Testis (tissue), 3 donors: Measurements from ENCODE around the gene SF3B3. TPM values are rescaled to one million over a fixed set of nuclear protein-coding genes. Genes with fewer than 3 reads are reported as not detected.
"Not testable (repeated sequence)": the region's sequence is repeated elsewhere in the genome, so short reads cannot be mapped to it uniquely, and the experiment has no call there.

Experiments used
- DNase-seq: peaks from one replicate; pipeline ENCODE4 v3.0.0-alpha.2; 2019
- H3K27ac ChIP-seq, 2 donors: fragments of 200-600 bp; sonication (generic); one replicate each; pipeline ENCODE4 v1.5.1; 2019
- H3K27me3 ChIP-seq: fragments of 200-600 bp; sonication (generic); one replicate; pipeline ENCODE4 v1.5.1; 2019
- H3K36me3 ChIP-seq: fragments of 200-600 bp; sonication (generic); one replicate; pipeline ENCODE4 v1.5.1; 2017; ENCODE audit warnings: low read depth; ENCODE audit errors: missing control alignments
- H3K4me1 ChIP-seq: fragments of 200-600 bp; sonication (generic); one replicate; pipeline ENCODE4 v1.5.1; 2019
- H3K4me3 ChIP-seq, 2 donors: fragments of 200-600 bp; sonication (generic); one replicate each; pipeline ENCODE4 v1.5.1; 2017 to 2019
- H3K9me3 ChIP-seq: fragments of 200-600 bp; sonication (generic); one replicate; pipeline ENCODE4 v1.5.1; 2017
- CTCF ChIP-seq, 3 experiments: fragments of 450-650 bp in 2 of 3; fragments of 200-600 bp in 1 of 3; sonication (generic) in 1 of 3; IDR thresholded peaks; one replicate each; pipeline ENCODE4 v1.5.1; 2016 to 2019; ENCODE audit warnings: antibody characterized with exemption in 3 of 3, mild to moderate bottlenecking in 2 of 3, moderate library complexity in 1 of 3
- POLR2A ChIP-seq: fragments of 450-650 bp; IDR thresholded peaks from one replicate; pipeline ENCODE4 v1.6.1; 2017; ENCODE audit warnings: antibody characterized with exemption, mild to moderate bottlenecking, moderate library complexity
- WGBS, 2 donors: methylation state at CpG; one replicate each; pipeline ENCODE4 v1.1.5; 2018; 5-methylcytosine and 5-hydroxymethylcytosine counted together
- intact Hi-C: fragments of 100-400 bp; cut with DNase I; formaldehyde crosslinking; loops from one replicate; pipeline ENCODE4 v1.15.1; 2023; ENCODE audit warnings: low total_unique reads
- polyA plus RNA-seq: library from polyadenylated mRNA; stranded (reverse); fragments of 350-450 nt; fragmentation: Illumina TruSeq; extraction: RNeasy Lipid Tissue Mini Kit (QIAGEN cat#74804); gene quantifications from one replicate; pipeline ENCODE4 v1.2.3, GENCODE V29; 2014; ENCODE audit warnings: low read depth, low replicate concordance; ENCODE audit not compliant: insufficient read depth
- total RNA-seq, 2 donors: library from RNA; depleted of rRNA; stranded (reverse); fragments of >200 nt; gene quantifications; one replicate each; pipeline ENCODE4 v1.2.3, GENCODE V29; 2016

Gene SF3B3
- total and polyA plus RNA-seq, 3 donors from 2014 or later, result 134 to 181 (median 143) TPM

GRCh38 chr16:70579648-70580630 lies 56.3 kb downstream of the SF3B3 start:
- Histone ChIP-seq H3K27ac (peak overlapping the region in 1 of 2 donors; percentile 66), H3K27me3 (no peaks in the 10 kb centered on the region), H3K9me3 (no peaks in the 10 kb centered on the region), H3K4me1 (peaks cover 10% of the 10 kb centered on the region), H3K36me3 (no peaks in the 10 kb centered on the region), H3K4me3 (peak overlapping the region in 1 of 2 donors; percentile 13)
- TF ChIP-seq POLR2A, result no peak
- no peak for TF ChIP-seq CTCF (IDR thresholded peaks at IDR 0.05)
- WGBS, 2 donors, result 59 to 68% methylated on average over 12 to 21 of the region's 21 CpGs
- DNase-seq, result peak; percentile 75
- intact Hi-C loops, result no loop called here

GRCh38 chr16:70582280-70582978 lies 58.8 kb downstream of the SF3B3 start:
- no peaks in the 10 kb centered on the region for H3K36me3 ChIP-seq
- TF ChIP-seq CTCF (IDR thresholded peaks at IDR 0.05), result no peak
- 83% methylated on average over 9 to 11 of the region's 11 CpGs for WGBS, 2 donors
- intact Hi-C loops, result no loop called here
- H3K27ac ChIP-seq, result no peak overlapping the region
- no peak for DNase-seq
- no peak overlapping the region for H3K4me3 ChIP-seq
- no peaks in the 10 kb centered on the region for H3K27me3 ChIP-seq
- H3K4me1 ChIP-seq, result peaks cover 10% of the 10 kb centered on the region
- H3K9me3 ChIP-seq, result no peaks in the 10 kb centered on the region

GRCh38 chr16:70586731-70587130 lies 63.1 kb downstream of the SF3B3 start:
- intact Hi-C loops, result no loop called here
- 96% methylated on average over 6 to 9 of the region's 9 CpGs for WGBS, 2 donors
- Histone ChIP-seq H3K36me3 (no peaks in the 10 kb centered on the region), H3K27me3 (no peaks in the 10 kb centered on the region), H3K4me1 (peaks cover 39% of the 10 kb centered on the region), H3K4me3 (no peak overlapping the region), H3K9me3 (no peaks in the 10 kb centered on the region), H3K27ac (no peak overlapping the region)
- TF ChIP-seq CTCF (IDR thresholded peaks at IDR 0.05), result no peak
- DNase-seq, result no peak

GRCh38 chr16:70588565-70588964 lies 64.9 kb downstream of the SF3B3 start:
- Histone ChIP-seq H3K27ac (peak overlapping the region; percentile 25 to 33), H3K4me1 (peaks cover 50% of the 10 kb centered on the region), H3K27me3 (no peaks in the 10 kb centered on the region), H3K4me3 (no peak overlapping the region), H3K9me3 (no peaks in the 10 kb centered on the region), H3K36me3 (no peaks in the 10 kb centered on the region)
- DNase-seq, result no peak
- 28 to 39% methylated on average over 4 of the region's 4 CpGs for WGBS, 2 donors
- no peak for TF ChIP-seq CTCF (IDR thresholded peaks at IDR 0.05)
- no peak for TF ChIP-seq POLR2A
- intact Hi-C loops, result no loop called here

GRCh38 chr16:70589416-70589815 lies 65.8 kb downstream of the SF3B3 start:
- intact Hi-C loops, result not testable (repeated sequence)
- peak overlapping the region in 1 of 2 donors; percentile 50 for H3K27ac ChIP-seq

More at GRCh38 chr16:70589416-70589815, 65.8 kb downstream of the SF3B3 start:
- H3K27me3 ChIP-seq, H3K9me3 ChIP-seq, H3K4me3 ChIP-seq, H3K36me3 ChIP-seq, DNase-seq: not testable (repeated sequence)
- WGBS, 2 donors, result 86 to 91% methylated on average over 3 of the region's 3 CpGs
- H3K4me1 ChIP-seq, result peaks cover 44% of the 10 kb centered on the region
